Activated CD4-positive, alpha-beta T cell treated with anti-CD3 and anti-CD28 coated beads for 24 hours (primary cell): Measurements from ENCODE around the gene OR13C8.
"Not testable (repeated sequence)": the region's sequence is repeated elsewhere in the genome, so short reads cannot be mapped to it uniquely, and the experiment has no call there.

Experiments
- DNase-seq, 2 donors: peaks; one replicate each; pipeline ENCODE4 v3.0.0-alpha.2; 2020; ENCODE audit warnings: low read depth in 2 of 2

OR13C8 gene, protein sequence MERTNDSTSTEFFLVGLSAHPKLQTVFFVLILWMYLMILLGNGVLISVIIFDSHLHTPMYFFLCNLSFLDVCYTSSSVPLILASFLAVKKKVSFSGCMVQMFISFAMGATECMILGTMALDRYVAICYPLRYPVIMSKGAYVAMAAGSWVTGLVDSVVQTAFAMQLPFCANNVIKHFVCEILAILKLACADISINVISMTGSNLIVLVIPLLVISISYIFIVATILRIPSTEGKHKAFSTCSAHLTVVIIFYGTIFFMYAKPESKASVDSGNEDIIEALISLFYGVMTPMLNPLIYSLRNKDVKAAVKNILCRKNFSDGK

GRCh38 chr9:104568868-104569267, at the start of gene OR13C8:
OR13C8 (plus strand) TSS chr9:104569168; CDS start chr9:104569168, 0 bp downstream.
- DNase-seq, result no peak

DNA sequence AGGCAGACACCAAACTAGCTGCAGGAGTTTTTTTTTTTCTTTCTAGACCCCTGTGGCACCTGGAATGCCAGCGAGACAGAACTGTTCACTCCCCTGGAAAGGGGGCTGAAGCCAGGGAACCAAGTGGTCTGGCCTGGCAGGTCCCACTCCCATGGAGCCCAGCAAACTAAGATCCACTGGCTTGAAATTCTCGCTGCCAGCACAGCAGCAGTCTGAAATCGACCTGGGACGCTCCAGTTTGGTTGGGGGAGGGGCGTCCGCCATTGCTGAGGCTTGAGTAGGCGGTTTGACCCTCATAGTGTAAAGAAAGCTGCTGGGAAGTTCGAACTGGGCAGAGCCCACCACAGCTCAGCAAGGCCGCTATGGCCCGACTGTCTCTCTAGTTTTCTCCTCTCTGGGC, 48.7 kb upstream of the OR13C8 start:
- DNase-seq, result not testable (repeated sequence)

DNA sequence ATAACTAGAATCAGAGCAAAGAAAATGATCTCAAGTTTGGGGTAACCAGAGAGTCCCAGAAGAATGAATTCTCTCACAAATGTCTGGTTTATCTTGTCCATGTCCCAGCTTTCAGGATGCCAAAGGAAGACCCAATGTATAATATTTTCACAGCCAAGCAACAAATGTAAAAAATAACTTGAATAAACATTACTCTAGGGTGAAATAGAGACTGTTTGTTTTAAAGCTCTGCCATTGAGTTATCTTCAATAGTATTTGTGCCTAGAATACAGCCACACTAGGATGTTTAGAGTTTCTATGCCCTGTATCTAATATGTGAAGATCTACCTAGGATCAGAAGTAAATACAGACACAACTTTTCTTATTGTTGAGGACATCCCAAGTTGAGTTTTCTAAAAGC, 41.9 kb upstream of the OR13C8 start, which contains the start of gene OR13C4:
OR13C4 (minus strand) TSS at position 101 of the 400 bp plus-strand sequence; CDS start at position 101, 0 bp downstream.
- DNase-seq, result no peak

- no peak for DNase-seq
These were observed 32.2 kb upstream of the OR13C8 start, which contains the start of gene OR13C3 for GRCh38 chr9:104536756-104537155. OR13C3 (minus strand) TSS chr9:104536856; CDS start chr9:104536723, 133 bp downstream.

DNA sequence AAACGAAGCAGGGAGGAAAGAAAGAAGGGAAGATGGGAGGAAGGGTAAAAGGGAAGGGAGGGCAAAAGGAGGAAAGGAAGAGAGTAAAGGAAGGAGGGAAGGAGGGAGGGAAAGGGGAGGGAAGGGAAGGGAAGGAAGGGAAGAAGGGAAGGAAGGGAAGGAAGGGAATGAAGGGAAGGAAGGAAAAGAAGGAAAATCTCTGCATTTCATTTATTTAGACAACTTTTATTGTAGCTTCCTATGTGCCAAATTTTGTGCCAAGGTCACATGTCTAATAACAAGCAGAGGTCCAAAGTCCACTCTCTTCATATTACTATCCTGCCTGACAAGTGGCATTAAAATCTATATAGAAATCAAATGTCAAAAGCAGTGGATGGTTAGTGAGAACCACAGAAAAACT, 29.7 kb upstream of the OR13C8 start:
- DNase-seq, result no peak

DNA sequence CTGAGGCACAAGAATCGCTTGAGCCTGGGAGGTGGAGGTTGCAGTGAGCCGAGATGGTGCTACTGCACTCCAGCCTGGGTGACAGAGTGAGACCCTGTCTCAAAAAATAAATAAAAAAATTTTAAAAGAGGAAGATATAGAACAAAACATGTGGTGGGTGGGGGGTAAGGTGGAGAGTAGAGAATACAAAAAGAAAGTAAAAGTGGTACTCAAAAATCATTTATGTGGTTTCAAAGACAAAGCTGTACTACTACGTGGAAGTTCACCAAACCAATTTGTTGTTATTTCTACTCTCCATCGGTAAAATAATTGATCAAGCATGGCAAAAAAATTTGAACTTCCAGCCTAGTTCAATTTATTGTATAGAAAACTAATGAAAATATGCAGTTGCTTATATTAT, 24.3 kb upstream of the OR13C8 start:
- no peak for DNase-seq

- DNase-seq, result no peak
These were observed 15.7 kb upstream of the OR13C8 start for GRCh38 chr9:104553261-104553660.

DNA sequence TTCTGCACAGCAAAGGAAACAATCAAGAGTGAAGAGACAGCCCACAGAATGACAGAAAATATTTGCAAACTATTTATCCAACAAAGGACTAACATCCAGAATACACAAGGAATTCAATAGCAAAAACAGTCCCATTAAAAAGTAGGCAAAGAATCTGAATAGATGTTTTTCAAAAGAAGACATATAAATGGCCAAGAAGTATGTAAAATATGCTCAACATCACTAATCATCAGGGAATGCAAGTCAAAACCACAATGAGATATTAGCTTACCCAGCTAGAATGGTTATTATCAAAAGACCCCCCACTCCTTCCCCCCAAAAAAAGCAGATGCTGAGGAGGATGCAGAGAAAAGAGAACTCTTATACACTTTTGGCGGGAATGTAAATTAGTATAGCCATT, 13.4 kb upstream of the OR13C8 start:
- no peak for DNase-seq

DNA sequence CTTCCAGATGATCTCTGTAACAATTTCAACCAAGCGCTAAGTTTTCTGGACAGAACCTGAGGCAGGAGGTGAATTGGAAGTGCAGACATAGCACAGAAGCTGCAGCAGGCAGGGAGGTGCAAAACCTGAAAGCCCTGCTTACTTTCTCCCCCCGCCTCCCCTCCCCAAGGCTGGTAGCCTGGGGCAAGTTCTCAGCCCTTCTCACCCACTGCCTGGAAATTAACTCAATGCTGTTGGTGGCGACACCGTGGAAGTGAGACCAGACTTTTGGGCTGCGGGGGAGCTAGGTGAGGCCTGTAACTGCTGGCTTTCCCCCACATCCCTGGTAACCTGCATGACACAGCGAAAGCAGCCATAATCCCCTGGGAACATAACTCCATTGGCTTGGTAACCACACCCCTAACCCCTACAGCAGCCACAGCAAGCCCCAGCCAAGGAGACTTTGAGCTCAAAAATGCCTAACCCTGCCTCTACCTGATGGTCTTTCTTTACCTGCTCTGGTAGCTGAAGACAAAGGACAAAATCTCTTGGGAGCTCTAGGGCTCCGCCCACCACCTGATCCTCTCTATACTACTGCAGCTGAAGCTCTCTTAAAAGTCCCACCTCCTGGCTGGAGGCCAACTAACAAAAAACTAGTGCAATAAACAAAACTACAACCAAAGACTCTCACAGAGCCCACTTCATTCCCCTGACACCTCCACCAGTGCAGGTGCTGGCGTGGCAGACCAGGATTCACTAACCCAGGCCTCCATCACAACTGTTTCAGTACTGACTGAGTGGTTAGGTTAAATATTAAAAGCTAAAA, 11.9 kb upstream of the OR13C8 start:
- DNase-seq, result no peak

- DNase-seq, result no peak
These were observed 4.6 kb upstream of the OR13C8 start for GRCh38 chr9:104564358-104564757.

DNA sequence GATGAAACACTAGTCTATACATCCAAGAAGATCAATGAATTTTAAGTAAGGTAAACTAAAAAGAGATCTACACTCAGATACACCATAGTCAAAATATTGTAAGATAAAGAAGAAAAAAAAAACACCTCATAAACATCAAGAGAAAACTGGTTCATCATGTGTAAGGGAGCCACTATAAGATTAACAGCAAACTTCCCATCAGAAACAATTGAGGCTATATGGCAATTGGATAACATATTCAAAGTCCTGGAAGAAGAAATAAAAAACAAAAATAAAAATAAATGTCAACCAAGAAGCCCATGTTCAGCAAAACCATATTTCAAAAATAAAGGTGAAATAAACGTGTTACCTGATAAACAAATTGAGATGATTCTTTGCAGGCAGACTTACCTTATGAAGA, 3.6 kb downstream of the OR13C8 start:
- DNase-seq, result no peak

DNA sequence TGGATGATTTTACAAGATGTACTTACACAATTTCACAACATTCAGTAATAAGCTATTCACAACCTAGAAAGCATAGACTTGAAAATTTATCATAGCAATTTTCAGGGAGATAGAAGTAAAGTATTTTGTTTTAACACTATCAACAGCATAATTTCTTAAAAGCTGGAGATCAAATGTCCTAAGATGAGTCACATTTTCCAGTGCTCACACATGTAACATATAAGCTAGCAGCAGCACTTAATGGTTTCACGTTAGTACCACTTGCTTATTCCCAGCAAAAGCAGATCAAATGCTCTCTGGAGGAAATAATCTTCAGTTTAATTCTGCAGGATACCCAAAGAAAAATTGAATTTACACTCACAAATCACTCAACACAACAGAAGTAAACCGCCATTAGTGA, 6.5 kb downstream of the OR13C8 start:
- no peak for DNase-seq

DNA sequence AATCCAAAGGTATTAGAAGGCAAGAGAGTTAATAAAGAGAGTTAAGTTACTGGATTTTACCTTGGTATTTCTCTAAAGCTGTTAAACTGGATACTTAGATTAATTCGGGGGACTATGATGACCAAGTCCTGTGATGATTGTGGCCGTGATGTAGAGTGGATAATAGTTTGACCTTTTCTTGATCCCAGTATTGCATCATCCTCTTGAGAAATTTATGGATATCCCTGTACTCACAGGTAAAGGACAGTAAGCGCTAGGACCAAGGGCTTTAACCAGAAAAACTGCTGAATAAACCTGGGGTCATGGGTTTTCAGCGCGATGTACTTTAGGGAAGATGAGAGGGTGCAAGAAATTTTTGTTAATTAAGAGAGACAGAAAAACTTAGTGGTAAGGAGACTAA, 8.3 kb downstream of the OR13C8 start:
- DNase-seq, result no peak

- no peak for DNase-seq
These were observed 11.6 kb downstream of the OR13C8 start for GRCh38 chr9:104580562-104580961.

GRCh38 chr9:104586496-104587180, 17.7 kb downstream of the OR13C8 start:
- no peak for DNase-seq

- DNase-seq, result no peak
These were observed 20.7 kb downstream of the OR13C8 start for GRCh38 chr9:104589626-104590025.

- not testable (repeated sequence) for DNase-seq
These were observed 29.8 kb downstream of the OR13C8 start for GRCh38 chr9:104598749-104599148.

DNA sequence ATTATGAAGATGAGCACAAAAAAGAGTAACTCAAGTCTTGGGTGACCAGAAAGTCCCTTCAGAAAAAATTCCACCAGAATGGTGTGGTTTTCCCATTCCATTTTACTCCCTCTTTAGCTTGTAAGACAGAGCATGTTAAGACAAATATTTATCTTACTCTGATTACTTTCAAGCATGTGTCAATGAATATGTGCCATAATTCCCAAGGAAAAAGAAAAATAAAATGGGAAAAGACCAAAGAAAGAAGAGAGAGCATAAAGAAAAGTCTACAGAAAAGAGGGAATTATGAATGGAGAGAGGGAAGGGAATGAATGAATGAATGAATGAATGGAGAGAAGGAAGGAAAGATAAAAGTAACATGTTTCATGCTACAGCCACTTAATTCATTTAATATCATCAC, 30.3 kb downstream of the OR13C8 start, which contains the start of gene OR13C5:
OR13C5 (minus strand) TSS at position 101 of the 400 bp plus-strand sequence; CDS start at position 101, 0 bp downstream.
- DNase-seq, result not testable (repeated sequence)

DNA sequence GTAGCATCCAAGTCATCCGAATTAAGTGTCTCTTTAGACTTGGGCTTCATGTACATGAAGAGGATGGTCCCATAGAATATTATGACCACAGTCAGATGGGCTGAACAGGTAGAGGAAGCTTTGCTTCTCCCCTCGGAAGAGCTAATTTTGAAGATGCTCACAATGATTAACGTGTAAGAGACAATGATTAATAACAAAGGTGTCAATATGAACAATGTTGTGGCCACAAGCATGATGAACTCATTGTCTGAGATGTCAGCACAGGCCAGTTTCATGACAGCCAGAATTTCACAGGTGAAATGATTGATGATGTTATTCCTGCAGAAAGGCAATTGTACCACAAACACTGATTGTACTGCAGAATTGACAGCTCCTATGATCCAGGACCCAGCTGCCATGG, 35.8 kb downstream of the OR13C8 start:
- no peak for DNase-seq

- DNase-seq, result not testable (repeated sequence)
These were observed 36.6 kb downstream of the OR13C8 start, which contains the start of gene OR13C2 for GRCh38 chr9:104605527-104605926. OR13C2 (minus strand) TSS chr9:104605627; CDS start chr9:104605627, 0 bp downstream.

DNA sequence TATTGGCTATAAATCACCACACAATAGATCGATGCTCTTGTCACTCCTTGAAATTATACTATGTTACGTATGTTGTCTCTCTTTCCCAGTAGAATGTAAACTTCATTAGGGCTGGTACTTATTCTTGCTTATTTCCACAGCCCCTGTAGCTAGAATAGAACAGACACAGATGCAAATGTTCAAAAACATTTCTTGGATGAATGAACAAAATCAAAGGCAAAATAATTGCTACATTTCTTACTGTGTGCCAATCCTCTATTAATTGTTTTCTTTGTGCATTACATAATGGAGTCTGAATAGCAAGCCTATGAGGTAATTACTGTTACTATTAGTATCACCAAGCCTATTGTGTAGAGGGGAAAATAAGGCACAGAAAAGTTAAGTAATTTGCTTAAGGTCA, 37.2 kb downstream of the OR13C8 start:
- no peak for DNase-seq

DNA sequence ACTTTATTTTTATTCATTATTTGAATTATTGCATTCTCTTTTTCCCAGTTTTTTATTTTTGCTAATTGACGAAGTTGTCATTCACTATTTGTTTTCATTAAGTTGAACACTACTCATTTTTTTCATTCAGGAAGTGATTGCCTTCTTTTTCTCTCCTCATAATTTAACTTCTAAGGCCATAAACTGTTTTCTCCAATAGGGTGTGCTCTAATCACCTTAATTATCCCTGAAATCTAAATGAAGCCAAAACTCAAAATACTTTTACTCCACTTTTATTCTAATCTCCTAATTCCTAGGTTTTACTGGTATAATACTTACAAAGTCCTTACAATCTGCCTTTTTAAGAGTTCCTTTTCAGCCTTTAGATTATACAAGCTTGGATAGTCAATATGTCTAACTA, 39.4 kb downstream of the OR13C8 start:
- no peak for DNase-seq
